GM19240 (cell line): ENCODE data around the gene TMED3.

Source experiments
- DNase-seq: peaks from one replicate; pipeline ENCODE4 v3.0.0; 2011; ENCODE audit warnings: low spot score; ENCODE audit not compliant: insufficient read length

TMED3 gene

GRCh38 chr15:79310985-79311900, at the start of gene TMED3:
TSS of gene TMED3 (plus strand) at chr15:79311112. CDS start at chr15:79311250, 138 bp downstream.
- peak; percentile 97 for DNase-seq

- DNase-seq, result no peak
Observed at GRCh38 chr15:79261836-79262235, 49.1 kb upstream of the TMED3 start.

- DNase-seq, result no peak
Observed at GRCh38 chr15:79265167-79265566, 45.7 kb upstream of the TMED3 start.

- no peak for DNase-seq
Observed at GRCh38 chr15:79265987-79266579, 44.8 kb upstream of the TMED3 start.

GRCh38 chr15:79282371-79283251, 28.3 kb upstream of the TMED3 start, which contains the start of gene ANKRD34C:
TSS of gene ANKRD34C (plus strand) at chr15:79282722. CDS start at chr15:79293285, 10,563 bp downstream.
- no peak for DNase-seq

GRCh38 chr15:79283252-79284048, 27.5 kb upstream of the TMED3 start:
- peak; percentile 8 for DNase-seq

- no peak for DNase-seq
Observed at GRCh38 chr15:79290642-79291275, 20.2 kb upstream of the TMED3 start.

- DNase-seq, result no peak
Observed at GRCh38 chr15:79292011-79292410, 18.9 kb upstream of the TMED3 start.

GRCh38 chr15:79294075-79294474, 16.8 kb upstream of the TMED3 start:
- no peak for DNase-seq

GRCh38 chr15:79296583-79296982, 14.3 kb upstream of the TMED3 start:
- no peak for DNase-seq

GRCh38 chr15:79299126-79299840, 11.6 kb upstream of the TMED3 start:
- DNase-seq, result no peak

GRCh38 chr15:79299841-79300235, 11.1 kb upstream of the TMED3 start:
- DNase-seq, result no peak

- DNase-seq, result no peak
Observed at GRCh38 chr15:79307251-79307650, 3.7 kb upstream of the TMED3 start.

- no peak for DNase-seq
Observed at GRCh38 chr15:79308874-79309273, 2.0 kb upstream of the TMED3 start.

- no peak for DNase-seq
Observed at GRCh38 chr15:79310612-79310984, 314 bp upstream of the TMED3 start.

GRCh38 chr15:79311901-79312553, 1.1 kb downstream of the TMED3 start:
- DNase-seq, result no peak

GRCh38 chr15:79314186-79314585, 3.3 kb downstream of the TMED3 start:
- DNase-seq, result no peak

- no peak for DNase-seq
Observed at GRCh38 chr15:79314811-79315210, 3.9 kb downstream of the TMED3 start.

- DNase-seq, result no peak
Observed at GRCh38 chr15:79315623-79316328, 4.9 kb downstream of the TMED3 start.
